Neural crest cell (in vitro differentiated cells): ENCODE measurements around the gene HSPA12B. TPM values are rescaled to one million over a fixed set of nuclear protein-coding genes. Genes with fewer than 3 reads are reported as not detected.

Experiments
- DNase-seq: peaks from one replicate; pipeline ENCODE4 v3.0.0; 2021; ENCODE audit warnings: low read depth, mixed read lengths, low spot score
- H3K27ac Mint-ChIP-seq: one replicate; pipeline ENCODE4 v1.8.0; 2021; ENCODE audit warnings: mild to moderate bottlenecking, mixed read lengths; ENCODE audit not compliant: unreplicated experiment
- H3K27me3 Mint-ChIP-seq: 2 replicates; pipeline ENCODE4 v1.8.0; 2021; ENCODE audit warnings: low read depth, mild to moderate bottlenecking, mixed read lengths
- H3K36me3 Mint-ChIP-seq: 2 replicates; pipeline ENCODE4 v1.8.0; 2021; ENCODE audit warnings: low read depth, mild to moderate bottlenecking, mixed read lengths
- H3K4me1 Mint-ChIP-seq: 2 replicates; pipeline ENCODE4 v1.8.0; 2021; ENCODE audit warnings: mixed read lengths
- H3K4me3 Mint-ChIP-seq: one replicate; pipeline ENCODE4 v1.8.0; 2021; ENCODE audit warnings: mild to moderate bottlenecking, mixed read lengths
- H3K9me3 Mint-ChIP-seq: 2 replicates; pipeline ENCODE4 v1.8.0; 2021; ENCODE audit warnings: mixed read lengths
- CTCF ChIP-seq: fragments of 200-600 bp; sonication (generic); conservative IDR thresholded peaks from 2 replicates; pipeline ENCODE4 v1.5.0; 2021; ENCODE audit warnings: antibody characterized with exemption, mild to moderate bottlenecking
- total RNA-seq: library from RNA; stranded (reverse); gene quantifications from 2 replicates; pipeline ENCODE4 v1.2.1, GENCODE V29; 2021

HSPA12B gene
- total RNA-seq, 1 donor from 2014 or later, result 1.1 TPM

- DNase-seq, result no peak
- Mint-ChIP-seq H3K27ac (no peak overlapping the region), H3K4me3 (no peak overlapping the region), H3K36me3 (no peaks in the 10 kb centered on the region), H3K4me1 (peaks cover 3% of the 10 kb centered on the region), H3K27me3 (peaks cover 7% of the 10 kb centered on the region), H3K9me3 (no peaks in the 10 kb centered on the region)
- no peak for TF ChIP-seq CTCF
Measured at GRCh38 chr20:3689978-3690377, 42.5 kb upstream of the HSPA12B start.

GRCh38 chr20:3690413-3690812 is 42.1 kb upstream of the HSPA12B start:
- H3K27ac Mint-ChIP-seq, result no peak overlapping the region
- H3K9me3 Mint-ChIP-seq, result no peaks in the 10 kb centered on the region
- TF ChIP-seq CTCF, result no peak
- no peak overlapping the region for H3K4me3 Mint-ChIP-seq
- no peak for DNase-seq
- H3K4me1 Mint-ChIP-seq, result peaks cover 3% of the 10 kb centered on the region
- no peaks in the 10 kb centered on the region for H3K36me3 Mint-ChIP-seq
- H3K27me3 Mint-ChIP-seq, result peaks cover 4% of the 10 kb centered on the region

- Mint-ChIP-seq H3K36me3 (no peaks in the 10 kb centered on the region), H3K9me3 (no peaks in the 10 kb centered on the region), H3K4me1 (peaks cover 3% of the 10 kb centered on the region), H3K27ac (no peak overlapping the region), H3K4me3 (no peak overlapping the region), H3K27me3 (no peaks in the 10 kb centered on the region)
- no peak for DNase-seq
- TF ChIP-seq CTCF, result no peak
Measured at GRCh38 chr20:3691306-3691705, 41.2 kb upstream of the HSPA12B start.

- Mint-ChIP-seq H3K9me3 (no peaks in the 10 kb centered on the region), H3K27me3 (no peaks in the 10 kb centered on the region), H3K4me1 (peaks cover 3% of the 10 kb centered on the region), H3K4me3 (no peak overlapping the region), H3K36me3 (no peaks in the 10 kb centered on the region), H3K27ac (no peak overlapping the region)
- DNase-seq, result no peak
- no peak for TF ChIP-seq CTCF
Measured at GRCh38 chr20:3691897-3692296, 40.6 kb upstream of the HSPA12B start.

GRCh38 chr20:3692706-3693294 is 39.7 kb upstream of the HSPA12B start:
- no peak overlapping the region for H3K4me3 Mint-ChIP-seq
- peaks cover 1% of the 10 kb centered on the region for H3K4me1 Mint-ChIP-seq
- no peak for TF ChIP-seq CTCF
- no peak for DNase-seq
- no peaks in the 10 kb centered on the region for H3K36me3 Mint-ChIP-seq
- H3K27ac Mint-ChIP-seq, result no peak overlapping the region
- H3K9me3 Mint-ChIP-seq, result no peaks in the 10 kb centered on the region
- H3K27me3 Mint-ChIP-seq, result no peaks in the 10 kb centered on the region
